Psoas muscle (tissue), 8 donors: ENCODE data around the gene QRICH2. TPM values are rescaled to one million over a fixed set of nuclear protein-coding genes. Genes with fewer than 3 reads are reported as not detected.
A peak's percentile ranks its signal among the peaks of the same experiment; 100 is the strongest.
"Not testable (repeated sequence)": the region's sequence is repeated elsewhere in the genome, so short reads cannot be mapped to it uniquely, and the experiment has no call there.

ENCODE experiments used
- ATAC-seq, 4 donors: fragments of 200-7000 bp; cut with Tn5 transposase; one replicate each; pipeline ENCODE4 v1.9.1; 2020; ENCODE audit warnings: moderate library complexity in 3 of 4, mild to moderate bottlenecking in 2 of 4
- DNase-seq, 2 donors: peaks; one replicate each; pipeline ENCODE4 v3.0.0-alpha.2; 2020
- H3K27ac ChIP-seq: fragments of 200-600 bp; one replicate; pipeline ENCODE4 v1.8.0; 2022
- H3K27me3 ChIP-seq, 3 donors: fragments of 200-600 bp in 1 of 3; one replicate each; pipeline versions ENCODE4 v1.6.1 to v1.8.0; 2013 to 2022; ENCODE audit warnings: low read length in 2 of 3, mild to moderate bottlenecking in 2 of 3, moderate library complexity in 1 of 3; ENCODE audit not compliant: insufficient read depth in 3 of 3
- H3K36me3 ChIP-seq, 2 donors: fragments of 200-600 bp in 1 of 2; one replicate each; pipeline versions ENCODE4 v1.6.1 to v1.8.0; 2013 to 2022; ENCODE audit warnings: low read depth in 1 of 2, mild to moderate bottlenecking in 1 of 2, moderate library complexity in 1 of 2; ENCODE audit not compliant: insufficient read depth in 1 of 2
- H3K4me1 ChIP-seq: fragments of 200-600 bp; one replicate; pipeline ENCODE4 v1.8.0; 2022
- H3K4me3 ChIP-seq: fragments of 200-600 bp; one replicate; pipeline ENCODE4 v1.8.0; 2022; ENCODE audit warnings: mild to moderate bottlenecking
- H3K9me3 ChIP-seq: fragments of 200-600 bp; one replicate; pipeline ENCODE4 v1.8.0; 2022
- WGBS, 3 donors: extraction: QIAGEN DNeasy Blood & Tissue Kit; methylation state at CpG; one replicate each; pipeline versions ENCODE4 v1.1.6 to v1.1.7; 2013; 5-methylcytosine and 5-hydroxymethylcytosine counted together
- intact Hi-C, 2 donors: fragments of 100-400 bp; cut with DNase I; formaldehyde crosslinking; loops; one replicate each; pipeline versions ENCODE4 v1.11.0 to v1.14.2; 2022
- polyA plus RNA-seq, 3 donors: library from polyadenylated mRNA; stranded (reverse); fragments of 200-250 nt; gene quantifications; one replicate each; pipeline ENCODE4 v1.2.3, GENCODE V29; 2013
- total RNA-seq, 4 donors: library from RNA; stranded (reverse); fragmentation: NEBNext Ultra II Directional in 2 of 4; extraction: Animal tissue kit (Norgen Biotek cat#: 25700) in 2 of 4; gene quantifications; one replicate each; pipeline versions ENCODE4 v1.2.1 to v1.2.4, GENCODE V29; 2021 to 2023
- TF ChIP-seq, protein P1 (sequence below): fragments of 200-600 bp; IDR thresholded peaks from one replicate; pipeline ENCODE4 v1.8.0; 2022; ENCODE audit warnings: antibody characterized with exemption
- donor health status: healthy with polysubstance abuse.
- donor health status: DM: no; HTN: no; CAD: no; lungs with moderate emphysema.
- donor health status: Bipolar disorder and iron deficiency.
- donor health status: healthy.
- donor health status: DM: yes; HTN: yes; CAD: no.
- donor health status: DM: no; HTN: no; CAD: no.
- donor health status: DM: no; HTN: no; CAD: no.
- donor health status: DM: yes; HTN: yes; CAD: no.

The QRICH2 gene
- total and polyA plus RNA-seq, 7 donors: 0.69 to 1.5 (median 1.1) TPM

GRCh38 chr17:76260220-76260619 is 47.9 kb downstream of the QRICH2 start:
- Histone ChIP-seq H3K36me3 (no peaks in the 10 kb centered on the region), H3K9me3 (no peaks in the 10 kb centered on the region), H3K4me1 (peaks cover 27% of the 10 kb centered on the region), H3K27me3 (no peaks in the 10 kb centered on the region), H3K27ac (peak overlapping the region; percentile 7), H3K4me3 (no peak overlapping the region)
- peak in 1 of 2 donors; percentile 28 for DNase-seq
- 91 to 95% (median 91%) methylated on average over 7 of the region's 7 CpGs for WGBS, 3 donors
- ATAC-seq: no peak
- TF ChIP-seq, protein P1, sequence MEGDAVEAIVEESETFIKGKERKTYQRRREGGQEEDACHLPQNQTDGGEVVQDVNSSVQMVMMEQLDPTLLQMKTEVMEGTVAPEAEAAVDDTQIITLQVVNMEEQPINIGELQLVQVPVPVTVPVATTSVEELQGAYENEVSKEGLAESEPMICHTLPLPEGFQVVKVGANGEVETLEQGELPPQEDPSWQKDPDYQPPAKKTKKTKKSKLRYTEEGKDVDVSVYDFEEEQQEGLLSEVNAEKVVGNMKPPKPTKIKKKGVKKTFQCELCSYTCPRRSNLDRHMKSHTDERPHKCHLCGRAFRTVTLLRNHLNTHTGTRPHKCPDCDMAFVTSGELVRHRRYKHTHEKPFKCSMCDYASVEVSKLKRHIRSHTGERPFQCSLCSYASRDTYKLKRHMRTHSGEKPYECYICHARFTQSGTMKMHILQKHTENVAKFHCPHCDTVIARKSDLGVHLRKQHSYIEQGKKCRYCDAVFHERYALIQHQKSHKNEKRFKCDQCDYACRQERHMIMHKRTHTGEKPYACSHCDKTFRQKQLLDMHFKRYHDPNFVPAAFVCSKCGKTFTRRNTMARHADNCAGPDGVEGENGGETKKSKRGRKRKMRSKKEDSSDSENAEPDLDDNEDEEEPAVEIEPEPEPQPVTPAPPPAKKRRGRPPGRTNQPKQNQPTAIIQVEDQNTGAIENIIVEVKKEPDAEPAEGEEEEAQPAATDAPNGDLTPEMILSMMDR: no peak
- intact Hi-C loops: no loop called here

DNA sequence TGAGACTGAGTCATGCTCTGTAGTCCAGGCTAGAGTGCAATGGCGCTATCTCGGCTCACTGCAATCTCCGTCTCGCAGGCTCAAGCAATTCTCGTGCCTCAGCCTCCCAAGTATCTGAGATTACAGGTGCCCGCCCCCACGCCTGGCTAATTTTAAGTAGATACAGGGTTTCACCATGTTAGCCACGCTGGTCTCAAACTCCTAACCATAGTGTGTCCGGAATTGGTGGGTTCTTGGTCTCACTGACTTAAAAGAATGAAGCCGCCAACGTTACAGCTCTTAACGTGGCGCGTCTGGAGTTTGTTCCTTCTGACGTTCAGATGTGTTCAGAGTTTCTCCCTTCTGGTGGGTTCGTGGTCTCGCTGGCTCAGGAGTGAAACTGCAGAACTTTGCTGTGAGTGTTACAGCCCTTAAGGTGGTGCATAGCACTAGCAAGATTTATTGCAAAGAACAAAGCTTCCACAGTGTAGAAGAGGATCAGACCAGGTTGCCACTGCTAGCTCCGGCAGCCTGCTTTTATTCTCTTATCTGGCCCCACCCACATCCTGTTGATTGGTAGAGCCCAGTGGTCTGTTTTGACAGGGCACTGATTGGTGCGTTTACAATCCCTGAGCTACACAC is 51.5 kb downstream of the QRICH2 start:
- H3K9me3 ChIP-seq, H3K27me3 ChIP-seq, H3K36me3 ChIP-seq, ATAC-seq, H3K27ac ChIP-seq, DNase-seq, H3K4me3 ChIP-seq, intact Hi-C loops: not testable (repeated sequence)
- 81 to 84% (median 82%) methylated on average over 19 of the region's 19 CpGs for WGBS, 3 donors
- peaks cover 24% of the 10 kb centered on the region for H3K4me1 ChIP-seq

DNA sequence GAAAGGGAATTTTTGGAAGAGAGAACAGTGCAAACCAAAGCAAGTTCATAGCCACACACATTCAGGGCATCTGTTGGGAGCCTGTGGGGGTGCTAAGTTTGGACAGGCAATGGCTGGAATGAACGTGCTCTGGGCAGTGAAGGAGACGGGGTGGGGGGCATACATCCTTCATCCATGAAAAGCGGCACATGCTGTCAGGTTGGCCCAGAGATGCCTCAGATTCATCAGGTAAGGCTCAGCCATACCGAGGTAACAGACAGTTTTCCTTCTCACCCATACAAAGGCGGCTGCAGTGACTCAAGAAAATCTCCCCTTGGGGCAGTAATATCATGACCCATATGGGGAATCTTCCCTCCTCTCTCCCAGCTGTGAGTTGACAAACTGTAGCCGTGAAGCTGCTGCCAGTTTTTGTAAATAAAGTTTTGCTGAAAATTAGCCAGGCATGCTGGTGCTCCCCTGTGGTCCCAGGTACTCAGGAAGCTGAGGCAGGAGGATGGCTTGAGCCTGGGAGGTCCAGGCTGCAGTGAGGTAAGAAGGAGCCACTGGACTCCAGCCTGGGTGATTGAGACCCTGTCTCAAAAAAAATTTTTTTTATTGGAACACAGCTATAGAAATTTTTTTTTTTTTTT is 52.2 kb downstream of the QRICH2 start:
- Histone ChIP-seq H3K27me3 (no peaks in the 10 kb centered on the region), H3K27ac (no peak overlapping the region), H3K36me3 (no peaks in the 10 kb centered on the region), H3K9me3 (no peaks in the 10 kb centered on the region), H3K4me1 (peaks cover 30% of the 10 kb centered on the region), H3K4me3 (no peak overlapping the region)
- intact Hi-C loops: no loop called here
- DNase-seq (no peak), ATAC-seq (no peak)
- WGBS, 3 donors: 75 to 90% (median 76%) methylated on average over 6 of the region's 6 CpGs
- TF ChIP-seq, protein P1: no peak

DNA sequence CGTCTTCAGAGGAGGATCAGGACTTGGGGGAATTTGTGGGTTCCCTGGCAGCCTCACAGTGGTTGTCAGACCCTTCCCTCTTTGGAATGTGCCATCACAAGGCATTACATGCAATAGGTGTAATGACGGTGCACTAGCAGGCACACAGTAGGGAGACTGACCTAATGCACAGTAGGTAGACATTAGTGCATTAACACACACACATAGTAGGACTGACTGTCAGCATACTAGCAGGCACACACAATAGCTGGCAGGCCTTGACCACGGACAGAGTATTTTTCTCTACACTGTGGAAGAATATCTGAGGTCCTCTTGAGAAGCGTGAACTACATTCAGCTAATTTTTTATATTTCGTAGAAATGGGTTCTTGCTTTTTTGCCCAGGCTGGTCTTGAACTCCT is 53.8 kb downstream of the QRICH2 start:
- 83 to 89% (median 89%) methylated on average over 5 of the region's 5 CpGs for WGBS, 3 donors
- TF ChIP-seq, protein P1: no peak
- no peaks in the 10 kb centered on the region for H3K9me3 ChIP-seq
- H3K27ac ChIP-seq: peak overlapping the region; percentile 87
- H3K4me3 ChIP-seq: no peak overlapping the region
- H3K36me3 ChIP-seq: no peaks in the 10 kb centered on the region
- ATAC-seq (no peak), DNase-seq (no peak)
- intact Hi-C loops: no loop called here
- peaks cover 36% of the 10 kb centered on the region for H3K4me1 ChIP-seq
- H3K27me3 ChIP-seq: no peaks in the 10 kb centered on the region

- WGBS, 3 donors: 54 to 74% (median 59%) methylated on average over 7 of the region's 7 CpGs
- intact Hi-C loops: no loop called here
- Histone ChIP-seq H3K9me3 (no peaks in the 10 kb centered on the region), H3K27me3 (no peaks in the 10 kb centered on the region), H3K4me1 (peaks cover 40% of the 10 kb centered on the region), H3K4me3 (no peak overlapping the region), H3K36me3 (no peaks in the 10 kb centered on the region), H3K27ac (peak overlapping the region; percentile 87)
- TF ChIP-seq, protein P1: no peak
- no peak for ATAC-seq
- DNase-seq: no peak
Observed at GRCh38 chr17:76253841-76254240, 54.2 kb downstream of the QRICH2 start.

DNA sequence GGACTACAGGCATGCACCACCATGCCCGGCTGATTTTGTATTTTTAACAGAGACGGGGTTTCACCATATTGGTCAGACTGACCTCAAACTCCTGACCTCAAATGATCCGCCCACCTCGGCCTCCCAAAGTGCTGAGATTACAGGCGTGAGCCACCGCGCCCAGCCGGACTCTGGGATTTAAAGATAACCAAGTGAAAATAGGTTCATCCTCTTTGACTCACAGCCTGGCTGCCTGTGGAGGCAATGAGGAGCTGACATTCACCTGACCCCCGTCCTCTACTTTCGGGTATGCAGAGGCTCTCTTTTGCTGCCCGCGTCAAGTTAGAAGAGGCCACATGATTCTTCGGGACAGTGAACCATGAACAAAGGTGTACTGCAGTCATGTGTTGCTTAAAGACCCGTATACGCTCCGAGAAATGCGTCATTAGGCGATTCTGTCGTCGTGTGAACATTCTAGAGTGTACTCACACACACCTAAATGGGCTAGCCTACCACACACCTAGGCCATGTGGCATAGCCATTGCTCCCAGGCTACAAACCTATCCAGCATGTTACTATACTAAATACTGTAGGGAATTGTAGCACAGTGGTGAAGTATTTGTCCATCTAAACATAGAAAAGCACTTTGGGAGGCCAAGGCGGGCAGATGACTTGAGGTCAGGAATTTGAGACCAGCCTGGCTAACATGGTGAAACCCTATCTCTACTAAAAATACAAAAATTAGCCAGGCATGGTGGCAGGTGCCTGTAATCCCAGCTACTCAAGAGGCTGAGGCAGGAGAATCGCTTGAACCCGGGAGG is 54.9 kb downstream of the QRICH2 start:
- DNase-seq: peak; percentile 37 to 54
- H3K9me3 ChIP-seq, H3K27me3 ChIP-seq, H3K4me3 ChIP-seq, H3K36me3 ChIP-seq, intact Hi-C loops: not testable (repeated sequence)
- peak overlapping the region; percentile 87 for H3K27ac ChIP-seq
- peaks cover 46% of the 10 kb centered on the region for H3K4me1 ChIP-seq
- peak; percentile 5 to 60 (median 51) for ATAC-seq
- 61 to 79% (median 62%) methylated on average over 23 of the region's 23 CpGs for WGBS, 3 donors
